Activated T-cell treated with anti-CD3 and anti-CD28 coated beads for 4 hours (primary cell): ENCODE measurements around the gene CHST1.

Experiments used
- DNase-seq: peaks from one replicate; pipeline ENCODE4 v3.0.0-alpha.2; 2020

CHST1 gene

GRCh38 chr11:45643598-45644260, 21.7 kb downstream of the CHST1 start:
- no peak for DNase-seq

DNA sequence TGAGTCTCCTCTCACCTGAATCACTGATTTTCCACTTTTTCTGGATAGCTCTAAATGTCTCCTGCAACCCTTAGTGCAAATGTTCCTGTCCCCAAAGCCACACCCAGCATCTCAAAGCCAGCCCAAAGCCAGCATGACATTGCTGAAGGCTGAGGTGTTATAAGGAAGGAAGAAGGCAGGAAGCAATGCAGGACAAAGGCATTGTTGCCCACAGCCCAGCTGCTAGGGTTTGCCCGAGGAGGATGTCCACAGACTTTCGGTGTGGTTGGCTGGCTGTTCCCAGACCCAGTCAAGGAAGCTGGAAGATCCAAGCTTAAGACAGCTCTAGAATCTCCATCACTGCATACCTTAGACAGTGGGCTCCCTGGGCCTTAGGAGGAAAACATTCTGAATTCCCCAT, 23.5 kb downstream of the CHST1 start:
- no peak for DNase-seq

- DNase-seq: no peak
These were observed 27.4 kb downstream of the CHST1 start for GRCh38 chr11:45638051-45638450.

GRCh38 chr11:45635907-45636306, 29.5 kb downstream of the CHST1 start:
- DNase-seq: no peak

DNA sequence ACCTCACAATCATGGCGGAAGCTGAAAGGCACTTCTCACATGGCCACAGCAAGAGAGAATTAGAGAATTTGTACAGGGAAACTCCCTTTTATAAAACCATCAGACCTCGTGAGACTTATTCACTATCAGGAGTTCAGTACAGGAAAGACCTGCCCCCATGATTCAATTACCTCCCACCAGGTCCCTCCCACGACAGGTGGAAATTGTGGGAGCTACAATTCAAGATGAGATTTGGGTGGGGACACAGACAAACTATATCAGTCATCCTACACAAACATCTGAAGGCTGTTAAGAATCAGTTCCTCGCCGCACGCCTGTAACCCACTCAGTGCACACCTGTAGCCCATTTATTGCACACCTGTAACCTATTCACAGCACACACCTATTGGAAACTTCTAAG, 39.8 kb downstream of the CHST1 start:
- DNase-seq: no peak

GRCh38 chr11:45624095-45624494, 41.3 kb downstream of the CHST1 start:
- DNase-seq: no peak

DNA sequence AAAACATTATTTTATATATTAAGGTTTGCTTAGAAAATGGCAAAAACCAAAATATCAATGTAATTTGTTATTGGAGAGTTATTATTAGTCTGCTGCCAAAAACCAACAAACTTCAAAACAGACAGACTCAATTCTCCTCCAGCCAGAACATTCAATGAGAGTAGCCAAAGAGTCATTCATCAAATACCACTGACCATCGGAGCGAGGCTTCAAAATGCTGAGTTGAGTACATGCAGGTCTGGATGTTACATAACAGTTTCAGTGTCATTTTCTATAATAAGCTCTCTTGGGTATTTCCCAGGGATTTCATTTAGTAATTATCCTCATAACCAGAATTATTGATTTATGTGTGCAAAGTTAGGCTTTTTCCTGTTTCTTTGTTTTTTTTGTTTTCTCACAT, 42.6 kb downstream of the CHST1 start:
- DNase-seq: no peak

DNA sequence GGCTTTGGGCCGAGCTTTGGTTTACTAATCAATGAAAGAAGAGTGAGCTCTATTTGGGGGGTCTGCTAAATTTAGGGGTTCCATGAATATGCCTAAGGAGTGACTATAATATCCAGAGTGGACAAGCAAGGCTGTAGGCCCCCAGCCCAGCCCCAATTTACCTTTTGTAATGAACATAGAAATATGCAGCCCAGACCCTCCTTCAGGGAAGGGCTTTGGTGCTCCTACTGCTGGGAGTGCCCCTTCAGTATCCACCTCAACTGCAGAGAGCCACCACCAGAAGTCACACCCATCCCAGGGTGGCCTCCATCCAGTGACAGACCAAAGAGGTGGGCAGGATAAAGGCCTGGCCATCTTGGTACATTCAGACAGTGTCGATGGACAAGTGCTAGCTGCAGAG, 43.1 kb downstream of the CHST1 start:
- no peak for DNase-seq

DNA sequence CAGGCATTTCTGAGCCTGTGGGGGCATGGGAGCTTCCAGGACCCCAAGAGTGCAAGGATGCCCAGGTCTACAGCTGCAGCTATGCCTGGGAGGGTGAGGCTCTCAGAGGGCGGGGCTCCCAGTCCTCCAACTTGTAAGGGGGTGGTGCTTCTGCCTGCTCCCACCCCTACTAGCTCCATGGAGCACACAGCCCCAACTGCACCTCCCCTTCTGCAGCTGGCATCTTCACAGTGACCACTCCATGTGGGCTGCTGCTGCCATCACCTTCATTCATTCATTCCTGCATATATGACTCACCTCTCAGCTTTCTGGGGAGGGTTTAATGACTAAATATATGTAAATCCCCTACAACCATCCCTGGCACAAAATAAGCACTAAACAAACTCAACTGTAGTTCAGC, 43.8 kb downstream of the CHST1 start:
- DNase-seq: no peak

DNA sequence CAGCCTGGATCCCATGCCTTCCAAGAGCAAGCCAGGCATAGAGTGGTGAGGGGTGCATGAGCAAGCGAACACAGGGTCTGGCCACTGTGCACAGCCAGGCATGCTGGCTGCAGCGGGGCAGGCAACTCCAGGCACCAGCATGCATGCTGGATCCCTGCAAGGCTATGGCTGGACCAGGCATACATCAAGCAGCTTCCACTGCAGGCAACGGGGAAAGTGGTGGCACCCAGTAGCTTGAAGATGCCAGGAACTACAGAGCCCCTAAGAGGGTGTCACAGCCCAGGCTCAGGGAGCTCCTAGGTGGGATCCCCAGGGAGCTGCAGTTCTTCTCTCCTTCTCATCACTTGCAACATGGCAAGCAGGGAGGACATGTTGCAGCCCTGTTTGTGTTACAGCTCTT, 45.2 kb downstream of the CHST1 start:
- no peak for DNase-seq

- no peak for DNase-seq
These were observed 46.5 kb downstream of the CHST1 start for GRCh38 chr11:45618897-45619296.

DNA sequence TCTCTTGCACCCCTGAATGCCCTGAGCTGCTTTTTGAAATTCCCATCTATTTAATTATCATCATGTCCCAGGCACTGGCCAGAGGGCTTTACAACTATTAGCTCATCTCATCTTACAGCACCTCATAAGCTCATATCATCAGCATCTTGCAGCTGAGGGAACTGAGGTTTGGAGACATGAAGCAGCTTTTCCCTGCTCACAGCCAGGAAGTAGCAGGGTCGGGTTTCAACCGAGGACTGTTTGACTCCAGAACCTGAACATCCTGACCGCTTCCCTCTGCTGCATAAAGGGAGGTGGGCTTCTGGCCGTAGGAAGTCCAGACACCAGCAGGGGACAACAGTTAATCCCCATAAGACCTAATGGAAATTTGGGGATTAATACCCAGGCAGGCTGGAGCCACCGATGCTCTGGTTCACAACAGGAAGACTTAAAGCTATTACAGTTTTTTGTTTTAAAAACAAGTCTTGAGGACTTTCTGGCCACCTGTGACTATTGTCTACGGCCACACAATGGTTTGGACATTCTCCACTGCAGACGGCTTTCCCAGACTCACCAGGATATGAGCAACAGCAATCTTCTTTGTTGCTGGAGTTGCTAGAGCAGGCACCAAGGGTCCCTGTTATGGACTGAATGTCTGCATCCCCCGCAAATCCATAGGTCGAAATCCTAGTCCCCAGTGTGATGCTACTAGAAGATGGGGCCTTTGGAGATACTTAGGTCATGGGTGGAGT, 47.4 kb downstream of the CHST1 start:
- DNase-seq: no peak

- no peak for DNase-seq
These were observed 48.4 kb downstream of the CHST1 start for GRCh38 chr11:45616802-45617549.

- DNase-seq: no peak
These were observed 50.1 kb downstream of the CHST1 start for GRCh38 chr11:45615182-45615792.

GRCh38 chr11:45614196-45614828, 51.1 kb downstream of the CHST1 start:
- no peak for DNase-seq

DNA sequence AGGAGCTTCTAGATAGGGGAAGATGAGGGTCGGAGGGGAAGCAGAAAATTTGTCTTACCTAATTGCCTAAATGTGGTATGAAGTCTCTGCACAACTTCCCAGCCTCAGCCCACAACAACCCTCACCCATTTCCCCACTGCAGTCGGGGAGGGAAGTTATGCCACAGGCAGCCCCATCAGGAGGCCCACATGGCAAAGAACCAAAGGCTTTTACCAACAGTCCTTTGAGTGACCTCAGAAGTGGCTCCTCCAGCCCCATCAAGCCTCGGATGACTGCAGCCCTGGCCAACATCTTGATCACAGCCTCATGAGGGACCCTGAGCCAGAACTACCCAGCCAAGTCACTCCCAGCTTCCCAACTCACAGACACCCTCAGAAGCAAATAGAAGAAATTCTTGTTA, 54.8 kb downstream of the CHST1 start:
- no peak for DNase-seq

- DNase-seq: no peak
These were observed 55.5 kb downstream of the CHST1 start for GRCh38 chr11:45609902-45610301.

DNA sequence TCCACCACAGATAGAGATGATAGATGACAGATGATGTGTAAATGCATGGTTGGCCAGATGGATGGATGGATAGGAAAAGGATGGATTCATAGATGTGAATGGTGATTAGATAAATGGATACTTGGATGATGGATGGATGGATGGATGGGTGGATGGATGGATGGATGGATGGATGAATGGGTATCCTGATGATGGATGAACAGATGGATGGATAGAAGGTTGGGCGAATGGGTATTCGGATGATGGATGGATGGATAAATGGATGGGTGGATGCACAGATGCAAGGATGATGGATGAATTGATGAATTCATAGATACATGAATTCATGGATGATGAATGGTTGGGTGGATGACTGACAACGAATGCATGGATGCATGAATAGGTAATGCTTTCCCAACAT, 56.1 kb downstream of the CHST1 start:
- DNase-seq: no peak

DNA sequence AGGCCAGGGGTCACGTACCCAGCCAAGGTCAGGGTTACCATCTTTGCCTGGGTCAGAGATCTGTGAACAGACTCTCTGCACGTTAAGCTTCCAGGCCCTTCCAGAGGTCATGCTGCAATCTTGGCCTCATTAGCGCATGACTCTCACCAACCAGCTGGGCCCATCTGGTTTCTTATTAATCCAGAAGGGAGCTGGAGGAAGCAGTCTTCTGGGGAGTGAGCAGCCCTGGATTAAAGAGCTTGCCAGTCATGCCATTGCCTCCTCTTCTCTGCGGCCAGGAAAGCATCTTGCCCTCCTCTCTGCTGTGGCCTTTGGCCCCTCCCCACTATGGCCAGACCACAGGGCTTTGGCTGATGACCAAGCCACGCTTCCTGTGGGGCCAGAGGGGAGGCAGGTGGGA, 57.4 kb downstream of the CHST1 start:
- no peak for DNase-seq

DNA sequence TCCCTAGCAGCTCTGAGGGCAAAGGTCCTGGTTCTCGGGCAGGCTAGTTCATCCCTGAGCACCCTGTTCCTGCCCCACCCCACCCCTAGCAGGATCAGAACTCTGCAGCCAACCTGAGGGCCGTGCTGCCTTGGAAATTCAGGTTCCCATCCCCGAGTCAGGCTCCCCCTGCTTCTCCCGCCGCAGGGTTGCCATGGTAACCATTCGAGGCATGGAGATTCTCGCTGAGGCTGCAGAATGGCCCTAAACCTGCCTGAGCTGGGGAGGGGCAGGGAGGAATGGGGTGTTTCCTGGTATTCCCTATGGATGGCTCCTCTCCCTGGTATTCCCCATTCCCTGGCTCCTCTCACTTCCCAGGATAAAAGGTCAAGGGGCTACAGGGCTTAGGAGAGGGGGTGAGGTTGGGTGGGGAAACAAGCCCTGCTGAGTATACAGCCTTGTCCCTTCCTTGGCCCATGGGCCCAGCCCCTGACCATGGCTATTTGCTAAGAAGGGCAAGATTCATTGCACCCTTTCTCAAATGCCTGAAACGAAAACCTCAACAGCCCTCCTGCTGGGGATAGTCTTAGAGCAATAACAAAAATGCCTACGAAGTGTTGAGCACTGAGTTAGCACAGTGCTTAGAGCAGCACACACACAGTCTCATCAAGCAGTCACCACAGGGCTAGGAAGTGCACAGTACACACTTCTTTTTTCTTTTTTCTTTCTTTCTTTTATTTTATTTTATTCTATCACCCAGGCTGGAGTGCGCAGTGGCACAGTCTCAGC, 58.7 kb downstream of the CHST1 start:
- no peak for DNase-seq

GRCh38 chr11:45605051-45605450, 60.4 kb downstream of the CHST1 start:
- no peak for DNase-seq

DNA sequence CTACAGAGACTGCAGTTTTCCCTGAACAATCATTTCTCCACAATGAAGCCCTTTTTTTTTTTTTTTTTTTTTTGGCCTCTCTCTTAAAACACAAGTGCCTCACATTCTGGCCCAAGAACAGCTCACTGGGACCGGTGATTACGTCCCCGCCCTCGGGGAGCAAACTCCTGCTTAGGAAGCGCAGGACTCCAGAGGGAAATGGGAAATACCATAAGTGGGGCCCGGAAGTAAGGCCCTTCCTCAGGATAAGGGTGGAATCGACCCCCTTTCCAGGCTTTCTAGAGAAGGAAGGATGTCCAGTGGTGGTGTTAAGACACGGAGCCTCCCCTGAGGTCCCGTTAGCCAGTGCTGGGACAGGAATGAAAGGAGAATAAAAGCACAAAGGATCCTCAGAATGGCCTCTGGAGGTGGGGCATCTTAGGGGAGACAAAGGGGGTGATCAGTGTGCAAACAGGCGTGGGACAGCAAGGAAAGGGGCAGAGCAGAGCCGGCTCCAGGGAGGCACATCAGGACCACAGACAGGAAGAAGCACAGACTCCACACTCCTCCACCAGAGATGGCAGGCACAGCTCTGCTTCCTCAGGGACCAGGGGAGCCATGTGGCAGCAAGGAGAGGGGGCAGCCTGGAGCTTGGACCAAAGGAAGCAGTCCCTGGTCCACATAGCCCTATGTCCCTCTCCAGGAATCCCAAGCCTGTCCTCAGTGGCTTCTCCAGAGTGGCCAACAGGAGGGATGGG, 61.3 kb downstream of the CHST1 start:
- DNase-seq: no peak
